Measurements from ENCODE around the gene MIEF2. TPM values are rescaled to one million over a fixed set of nuclear protein-coding genes. Genes with fewer than 3 reads are reported as not detected.
A peak's percentile ranks its signal among the peaks of the same experiment; 100 is the strongest.

Gene MIEF2
- polyA plus RNA-seq, 10 donors = 8.7 to 13.8 (median 10.3) TPM

- DNase-seq = no peak
Measured at GRCh38 chr17:18254888-18255649, 5.4 kb upstream of the MIEF2 start.

- DNase-seq = no peak
Measured at GRCh38 chr17:18256351-18256750, 4.1 kb upstream of the MIEF2 start.

- DNase-seq = no peak
Measured at GRCh38 chr17:18256776-18257175, 3.7 kb upstream of the MIEF2 start.

GRCh38 chr17:18257268-18257981 lies 3.0 kb upstream of the MIEF2 start:
- DNase-seq = no peak

- DNase-seq = peak; percentile 43 to 78 (median 48)
Measured at GRCh38 chr17:18257982-18258355, 2.5 kb upstream of the MIEF2 start.

- peak; percentile 31 to 87 (median 63) for DNase-seq
Measured at GRCh38 chr17:18258356-18259038, 2.0 kb upstream of the MIEF2 start, which contains the start of gene FLII. FLII (minus strand) TSS chr17:18258738; CDS start chr17:18258690, 48 bp downstream.

- DNase-seq = no peak
Measured at GRCh38 chr17:18259621-18260331, 686 bp upstream of the MIEF2 start.

- peak in 2 of 3 donors; percentile 26 to 56 for DNase-seq
Measured at GRCh38 chr17:18261146-18261515, 669 bp downstream of the MIEF2 start.

- DNase-seq = no peak
Measured at GRCh38 chr17:18261659-18262058, 1.2 kb downstream of the MIEF2 start.

- DNase-seq = no peak
Measured at GRCh38 chr17:18262111-18262510, 1.6 kb downstream of the MIEF2 start.

GRCh38 chr17:18262641-18263040 lies 2.2 kb downstream of the MIEF2 start:
- no peak for DNase-seq

GRCh38 chr17:18263885-18264682 lies 3.6 kb downstream of the MIEF2 start:
- DNase-seq = no peak

GRCh38 chr17:18267366-18267765 lies 6.9 kb downstream of the MIEF2 start:
- no peak for DNase-seq

GRCh38 chr17:18267927-18268711 lies 7.7 kb downstream of the MIEF2 start:
- peak in 1 of 3 donors; percentile 18 for DNase-seq

- no peak for DNase-seq
Measured at GRCh38 chr17:18270046-18270931, 9.8 kb downstream of the MIEF2 start.

- DNase-seq = no peak
Measured at GRCh38 chr17:18277076-18277475, 16.6 kb downstream of the MIEF2 start.

- DNase-seq = no peak
Measured at GRCh38 chr17:18278867-18279266, 18.4 kb downstream of the MIEF2 start.

- no peak for DNase-seq
Measured at GRCh38 chr17:18280249-18280648, 19.8 kb downstream of the MIEF2 start.

GRCh38 chr17:18280766-18281371 lies 20.4 kb downstream of the MIEF2 start:
- DNase-seq = no peak

All from muscle of back (tissue), 11 donors.